ENCODE data around the gene CENPT. TPM values are rescaled to one million over a fixed set of nuclear protein-coding genes. Genes with fewer than 3 reads are reported as not detected.

Gene CENPT
- total and polyA plus RNA-seq, 10 of the 15 experiments (the other 5 are each of a cell fraction or from before 2014, with no cell fraction given) = 1.1 to 45.7 (median 24.5) TPM

GRCh38 chr16:67783353-67783725 is 64.2 kb downstream of the CENPT start:
- intact Hi-C loops (cut with micrococcal nuclease; ENCODE audit: unreplicated experiment) = no loop called here
- ChIA-PET RAD21 (ENCODE audit: unreplicated experiment) (no interaction called here), SMC1A (ENCODE audit: uncharacterized antibody, unreplicated experiment) (no interaction called here), POLR2A (interaction anchor here (0.6 kb wide), 1 partner anchor 41 kb away, joined by 4 read pairs; no protein-coding TSS in a partner anchor), CTCF (interaction anchor here (3.9 to 4.5 kb wide), 2 partner anchors 18 to 32 kb away, joined by 22 read pairs; no protein-coding TSS in a partner anchor)
- ATAC-seq (no peak), FAIRE-seq (no peak), DNase-seq (ENCODE audit: low read depth, low spot score) (no peak)
- peaks cover 0 to 4% of the 10 kb centered on the region in 2 experiments; a peak in 3 of 4 replicates for H3K36me3 ChIP-seq (ENCODE audit: control insufficient read depth in 2 of 2, insufficient read depth in 2 of 2, low read length in 1 of 2)
- H3K9me3 ChIP-seq (replicated peaks; ENCODE audit: control insufficient read depth, insufficient read depth, low read length) = no peaks in the 10 kb centered on the region
- no peaks in the 10 kb centered on the region for H4K20me1 ChIP-seq (ENCODE audit: control insufficient read depth, insufficient read depth)
- no peak overlapping the region for H3K9ac ChIP-seq (ENCODE audit: control insufficient read depth, insufficient read depth, low read length)
- TF ChIP-seq, protein P1, sequence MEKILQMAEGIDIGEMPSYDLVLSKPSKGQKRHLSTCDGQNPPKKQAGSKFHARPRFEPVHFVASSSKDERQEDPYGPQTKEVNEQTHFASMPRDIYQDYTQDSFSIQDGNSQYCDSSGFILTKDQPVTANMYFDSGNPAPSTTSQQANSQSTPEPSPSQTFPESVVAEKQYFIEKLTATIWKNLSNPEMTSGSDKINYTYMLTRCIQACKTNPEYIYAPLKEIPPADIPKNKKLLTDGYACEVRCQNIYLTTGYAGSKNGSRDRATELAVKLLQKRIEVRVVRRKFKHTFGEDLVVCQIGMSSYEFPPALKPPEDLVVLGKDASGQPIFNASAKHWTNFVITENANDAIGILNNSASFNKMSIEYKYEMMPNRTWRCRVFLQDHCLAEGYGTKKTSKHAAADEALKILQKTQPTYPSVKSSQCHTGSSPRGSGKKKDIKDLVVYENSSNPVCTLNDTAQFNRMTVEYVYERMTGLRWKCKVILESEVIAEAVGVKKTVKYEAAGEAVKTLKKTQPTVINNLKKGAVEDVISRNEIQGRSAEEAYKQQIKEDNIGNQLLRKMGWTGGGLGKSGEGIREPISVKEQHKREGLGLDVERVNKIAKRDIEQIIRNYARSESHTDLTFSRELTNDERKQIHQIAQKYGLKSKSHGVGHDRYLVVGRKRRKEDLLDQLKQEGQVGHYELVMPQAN (conservative IDR thresholded peaks at IDR 0.05) = no peak
- TF ChIP-seq MTA2 (IDR thresholded peaks at IDR 0.05; ENCODE audit: low read depth) (no peak), SUZ12 (IDR thresholded peaks at IDR 0.05; ENCODE audit: unreplicated experiment) (no peak), ATF3 (IDR thresholded peaks at IDR 0.05; ENCODE audit: borderline replicate concordance, extremely low read depth, low read depth, low read length) (no peak), SREBF1 (IDR thresholded peaks at IDR 0.05; ENCODE audit: low read length) (no peak), CHD1 (IDR thresholded peaks at IDR 0.05; ENCODE audit: low read depth, low read length) (no peak), NFYB (IDR thresholded peaks at IDR 0.05; ENCODE audit: insufficient read depth, low read depth, low read length) (no peak), MYC (IDR thresholded peaks at IDR 0.05; ENCODE audit: insufficient read depth, insufficient read length, insufficient replicate concordance, low read length, severe bottlenecking) (no peak), RFX5 (IDR thresholded peaks at IDR 0.05; ENCODE audit: low read depth, low read length) (no peak), CBFB (IDR thresholded peaks at IDR 0.05; ENCODE audit: low read depth) (no peak)
- TF ChIP-seq, protein P2, sequence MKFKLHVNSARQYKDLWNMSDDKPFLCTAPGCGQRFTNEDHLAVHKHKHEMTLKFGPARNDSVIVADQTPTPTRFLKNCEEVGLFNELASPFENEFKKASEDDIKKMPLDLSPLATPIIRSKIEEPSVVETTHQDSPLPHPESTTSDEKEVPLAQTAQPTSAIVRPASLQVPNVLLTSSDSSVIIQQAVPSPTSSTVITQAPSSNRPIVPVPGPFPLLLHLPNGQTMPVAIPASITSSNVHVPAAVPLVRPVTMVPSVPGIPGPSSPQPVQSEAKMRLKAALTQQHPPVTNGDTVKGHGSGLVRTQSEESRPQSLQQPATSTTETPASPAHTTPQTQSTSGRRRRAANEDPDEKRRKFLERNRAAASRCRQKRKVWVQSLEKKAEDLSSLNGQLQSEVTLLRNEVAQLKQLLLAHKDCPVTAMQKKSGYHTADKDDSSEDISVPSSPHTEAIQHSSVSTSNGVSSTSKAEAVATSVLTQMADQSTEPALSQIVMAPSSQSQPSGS (IDR thresholded peaks at IDR 0.05; ENCODE audit: low read length) = no peak
- no peak overlapping the region for H3K27ac ChIP-seq (ENCODE audit: control insufficient read depth, insufficient read depth)
- peaks cover 35% of the 10 kb centered on the region for H3K79me2 ChIP-seq (ENCODE audit: control insufficient read depth, insufficient read depth, low read length)
- no peak overlapping the region for H3K4me3 ChIP-seq
- peaks cover 39% of the 10 kb centered on the region for H3K4me1 ChIP-seq (ENCODE audit: control insufficient read depth, insufficient read depth, low read length)
- no peak overlapping the region for H3K4me2 ChIP-seq (ENCODE audit: control insufficient read depth, insufficient read depth)
- BruUV-seq (replicated peaks) = no TSS peak
- H2AFZ ChIP-seq (ENCODE audit: control insufficient read depth, low read depth, low read length) = no peak overlapping the region
- in situ Hi-C loops (cut with MboI) = no loop called here
- no peaks in the 10 kb centered on the region for H3K27me3 ChIP-seq (replicated peaks in 1 of 2; ENCODE audit: control insufficient read depth in 2 of 2, insufficient read depth in 2 of 2, low read length in 1 of 2)

Data from GM12878 (cell line).